Aorta (tissue), 5 donors: ENCODE data around the gene AREL1. TPM values are rescaled to one million over a fixed set of nuclear protein-coding genes. Genes with fewer than 3 reads are reported as not detected.

ENCODE experiments used
- ATAC-seq: fragments of 200-7000 bp; cut with Tn5 transposase; one replicate; pipeline ENCODE4 v1.9.1; 2022; ENCODE audit warnings: moderate library complexity; ENCODE audit not compliant: low FRiP score
- DNase-seq, 2 donors: peaks; one replicate each; pipeline ENCODE4 v3.0.0-alpha.2; 2020
- H3K27ac ChIP-seq, 2 donors: one replicate each; pipeline ENCODE4 v1.5.1; 2013; ENCODE audit warnings: low read length in 2 of 2, mild to moderate bottlenecking in 2 of 2, moderate library complexity in 2 of 2, control low read depth in 1 of 2, inconsistent platforms in 1 of 2, low read depth in 1 of 2
- H3K27me3 ChIP-seq, 2 donors: one replicate each; pipeline ENCODE4 v1.6.1; 2013; ENCODE audit warnings: control low read depth in 1 of 2, low read length in 1 of 2, mild to moderate bottlenecking in 1 of 2, moderate library complexity in 1 of 2; ENCODE audit not compliant: insufficient read depth in 2 of 2, control insufficient read depth in 1 of 2
- H3K36me3 ChIP-seq, 2 donors: one replicate each; pipeline ENCODE4 v1.6.1; 2013; ENCODE audit warnings: control low read depth in 1 of 2, low read length in 1 of 2, mild to moderate bottlenecking in 1 of 2; ENCODE audit not compliant: insufficient read depth in 2 of 2, control insufficient read depth in 1 of 2
- H3K4me1 ChIP-seq, 2 donors: one replicate each; pipeline ENCODE4 v1.6.1; 2013; ENCODE audit warnings: low read length in 2 of 2, control low read depth in 1 of 2, mild to moderate bottlenecking in 1 of 2, moderate library complexity in 1 of 2; ENCODE audit not compliant: insufficient read depth in 2 of 2, control insufficient read depth in 1 of 2
- H3K4me3 ChIP-seq, 2 donors: one replicate each; pipeline ENCODE4 v1.5.1; 2013; ENCODE audit warnings: low read length in 2 of 2, control low read depth in 1 of 2, mild to moderate bottlenecking in 1 of 2
- H3K9me3 ChIP-seq: one replicate; pipeline ENCODE4 v1.6.1; 2013; ENCODE audit warnings: mild to moderate bottlenecking, low read length; ENCODE audit not compliant: control insufficient read depth
- WGBS, 2 donors: extraction: QIAGEN DNeasy Blood & Tissue Kit; methylation state at CpG; one replicate each; pipeline ENCODE4 v1.1.7; 2013; 5-methylcytosine and 5-hydroxymethylcytosine counted together
- intact Hi-C, 2 donors: fragments of 100-400 bp; cut with DNase I; formaldehyde crosslinking; loops; one replicate each; pipeline versions ENCODE4 v1.14.2 to v1.15.0; 2022
- polyA plus RNA-seq, 2 donors: library from polyadenylated mRNA; stranded (reverse); fragments of 200-250 nt; gene quantifications; one replicate each; pipeline ENCODE4 v1.2.3, GENCODE V29; 2013
- total RNA-seq, 2 donors: library from RNA; stranded (reverse); fragmentation: NEBNext Ultra II Directional; extraction: Animal tissue kit (Norgen Biotek cat#: 25700); gene quantifications; one replicate each; pipeline ENCODE4 v1.2.1, GENCODE V29; 2021
- donor health status: healthy with polysubstance abuse.
- donor health status: Bipolar disorder and iron deficiency.
- donor health status: DM: no; HTN: no; CAD: no.
- donor health status: DM: no; HTN: no; CAD: no.
- donor health status: DM: yes; HTN: yes; CAD: no.

AREL1 gene
- total and polyA plus RNA-seq, 4 donors: 3.9 to 35.7 (median 21.9) TPM

DNA sequence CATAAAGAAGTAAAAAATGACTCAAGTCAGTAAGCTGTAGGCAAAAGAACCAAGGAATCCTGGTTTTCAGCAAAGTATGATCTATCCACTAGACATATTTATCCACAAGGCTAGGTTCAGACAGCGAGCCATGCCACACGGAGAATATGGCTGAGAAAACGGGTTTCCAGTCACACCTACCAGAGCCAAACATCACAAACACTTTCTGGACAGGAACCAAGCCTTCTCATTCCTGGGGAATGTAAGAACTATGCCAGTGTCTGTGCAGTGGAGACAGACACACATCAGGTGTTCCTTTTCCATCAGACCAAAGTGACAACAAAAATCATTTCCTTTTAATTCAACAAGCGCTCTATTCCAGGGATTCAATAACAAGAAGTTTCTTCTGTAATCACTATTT is 41.1 kb downstream of the AREL1 start:
- no peaks in the 10 kb centered on the region for H3K27me3 ChIP-seq
- peak overlapping the region; percentile 28 to 69 for H3K27ac ChIP-seq
- no peak overlapping the region for H3K4me3 ChIP-seq
- H3K4me1 ChIP-seq: no peaks in the 10 kb centered on the region
- peaks cover 8 to 10% of the 10 kb centered on the region in 2 donors for H3K36me3 ChIP-seq
- intact Hi-C loops: loop anchor here in 1 of 2 donors (5.0 kb wide), 2 partner anchors 41 to 59 kb away; partner anchors contain the start of genes AREL1, FCF1 and LTBP2
- DNase-seq: peak in 1 of 2 donors; percentile 68
- H3K9me3 ChIP-seq: no peaks in the 10 kb centered on the region
- 4 to 8% methylated on average over 4 of the region's 4 CpGs for WGBS, 2 donors
- peak; percentile 66 for ATAC-seq

DNA sequence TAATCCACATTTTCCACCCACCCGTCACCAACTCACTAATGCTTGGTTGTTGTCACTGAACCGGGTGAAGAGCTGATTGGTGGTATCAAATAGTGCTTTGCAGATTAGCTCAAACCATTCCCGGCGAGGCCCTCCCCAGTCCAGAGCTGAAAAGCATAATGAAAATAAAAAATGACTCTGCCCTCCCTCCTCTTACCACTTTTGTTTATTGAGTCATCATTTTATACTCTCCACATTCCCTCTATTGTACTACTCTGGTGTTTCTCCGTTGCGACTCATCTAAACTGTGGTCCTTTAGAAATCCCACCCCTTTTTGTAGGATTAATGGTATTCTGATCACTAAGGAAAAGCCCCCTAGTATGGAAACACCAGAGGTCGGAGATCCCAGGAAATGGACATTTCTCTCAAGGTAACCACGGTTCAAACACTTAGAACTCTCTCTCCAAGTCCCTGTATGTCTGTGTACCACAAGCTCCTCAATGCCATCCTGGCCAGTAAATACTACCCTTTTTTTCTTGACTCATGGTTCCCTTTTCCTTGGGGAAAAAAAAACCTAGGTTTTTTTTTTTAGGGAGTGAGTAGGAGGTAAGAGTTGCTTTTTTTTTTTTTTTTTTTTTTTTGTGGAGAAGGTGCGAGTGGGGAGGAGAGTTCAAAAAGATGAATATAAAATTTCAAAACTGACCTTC is 42.0 kb downstream of the AREL1 start:
- no peaks in the 10 kb centered on the region for H3K9me3 ChIP-seq
- 13 to 29% methylated on average over 9 of the region's 9 CpGs for WGBS, 2 donors
- H3K4me1 ChIP-seq: no peaks in the 10 kb centered on the region
- DNase-seq (no peak), ATAC-seq (no peak)
- intact Hi-C loops: loop anchor here in 1 of 2 donors (5.0 kb wide), 2 partner anchors 41 to 59 kb away; partner anchors contain the start of genes AREL1, FCF1 and LTBP2
- peak overlapping the region; percentile 69 to 71 for H3K27ac ChIP-seq
- H3K36me3 ChIP-seq: peaks cover 6 to 10% of the 10 kb centered on the region in 2 donors
- no peaks in the 10 kb centered on the region for H3K27me3 ChIP-seq
- no peak overlapping the region for H3K4me3 ChIP-seq

DNA sequence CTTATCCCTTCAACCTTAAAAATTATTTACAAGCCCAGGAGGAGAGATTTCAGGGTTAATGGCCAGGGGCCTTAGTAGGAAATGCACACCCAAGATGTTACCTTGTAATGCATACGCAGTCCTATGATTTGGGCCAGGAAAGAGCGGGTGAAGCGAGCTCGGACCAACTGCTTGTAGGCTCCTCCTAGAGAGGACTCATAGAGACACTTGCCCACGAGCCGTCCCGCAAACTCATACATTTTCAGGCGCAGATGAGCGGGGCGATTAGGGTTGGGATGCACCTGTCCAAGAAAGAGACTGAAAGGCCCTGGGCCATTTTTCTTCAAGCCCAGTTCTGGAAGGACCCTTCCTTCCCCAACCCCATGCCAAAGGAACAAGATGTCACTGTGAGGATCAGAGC is 43.0 kb downstream of the AREL1 start:
- Histone ChIP-seq H3K4me3 (no peak overlapping the region), H3K27me3 (no peaks in the 10 kb centered on the region), H3K36me3 (peaks cover 4 to 10% of the 10 kb centered on the region in 2 donors), H3K4me1 (no peaks in the 10 kb centered on the region), H3K27ac (peak overlapping the region; percentile 17 to 69), H3K9me3 (no peaks in the 10 kb centered on the region)
- ATAC-seq (no peak), DNase-seq (peak in 1 of 2 donors; percentile 57)
- WGBS, 2 donors: 98% methylated on average over 10 of the region's 10 CpGs
- intact Hi-C loops: loop anchor here in 1 of 2 donors (5.0 kb wide), 2 partner anchors 42 to 58 kb away; partner anchors contain the start of genes AREL1, FCF1 and LTBP2

DNA sequence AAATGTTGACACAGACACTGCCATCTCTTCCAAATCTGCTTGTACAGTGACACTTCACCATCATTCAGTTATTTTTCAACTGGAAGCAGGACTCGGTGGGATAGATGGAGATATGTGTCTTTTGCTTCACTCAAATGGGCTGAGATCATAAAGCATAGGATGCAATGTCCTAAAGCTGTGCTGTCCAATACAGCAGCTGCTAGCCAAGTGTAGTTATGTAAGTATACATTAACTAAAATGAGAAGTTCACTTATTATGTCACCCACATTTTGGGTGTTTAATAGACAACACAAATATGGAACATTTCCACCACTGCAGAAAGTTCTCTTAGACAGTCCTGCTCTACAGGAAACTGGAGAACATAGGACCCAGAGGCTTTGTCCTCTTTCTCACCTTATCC is 43.6 kb downstream of the AREL1 start:
- Histone ChIP-seq H3K27ac (no peak overlapping the region), H3K4me1 (no peaks in the 10 kb centered on the region), H3K4me3 (no peak overlapping the region), H3K9me3 (no peaks in the 10 kb centered on the region), H3K27me3 (no peaks in the 10 kb centered on the region), H3K36me3 (peaks cover 4 to 10% of the 10 kb centered on the region in 2 donors)
- intact Hi-C loops: no loop called here
- 61 to 64% methylated on average over 1 of the region's 1 CpG for WGBS, 2 donors
- ATAC-seq (no peak), DNase-seq (no peak)

DNA sequence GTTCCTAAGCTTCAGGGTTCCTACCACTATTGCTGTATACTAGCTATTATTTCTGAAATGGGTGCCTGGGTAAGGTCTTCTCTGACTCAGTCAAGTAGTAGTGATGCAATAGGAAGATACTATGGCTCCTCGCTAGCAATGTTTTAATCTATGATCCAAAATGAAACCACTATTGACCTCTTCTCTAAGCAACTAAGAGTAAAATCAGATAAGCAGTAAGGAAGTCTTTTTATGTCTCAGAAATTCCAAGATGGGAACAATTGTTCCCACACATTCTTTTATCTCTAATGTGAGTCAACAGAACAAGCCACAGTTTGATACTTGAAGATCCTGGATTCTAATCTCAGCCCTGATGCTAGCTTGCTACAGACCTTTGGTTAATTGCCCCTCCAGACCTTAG is 45.1 kb downstream of the AREL1 start:
- intact Hi-C loops: no loop called here
- no peaks in the 10 kb centered on the region for H3K27me3 ChIP-seq
- H3K36me3 ChIP-seq: peaks cover 5 to 10% of the 10 kb centered on the region in 2 donors
- H3K9me3 ChIP-seq: no peaks in the 10 kb centered on the region
- ATAC-seq (no peak), DNase-seq (no peak)
- H3K27ac ChIP-seq: peak overlapping the region in 1 of 2 donors; percentile 12
- H3K4me1 ChIP-seq: peaks cover 3 to 9% of the 10 kb centered on the region in 2 donors
- H3K4me3 ChIP-seq: no peak overlapping the region
- 91 to 96% methylated on average over 1 of the region's 1 CpG for WGBS, 2 donors

DNA sequence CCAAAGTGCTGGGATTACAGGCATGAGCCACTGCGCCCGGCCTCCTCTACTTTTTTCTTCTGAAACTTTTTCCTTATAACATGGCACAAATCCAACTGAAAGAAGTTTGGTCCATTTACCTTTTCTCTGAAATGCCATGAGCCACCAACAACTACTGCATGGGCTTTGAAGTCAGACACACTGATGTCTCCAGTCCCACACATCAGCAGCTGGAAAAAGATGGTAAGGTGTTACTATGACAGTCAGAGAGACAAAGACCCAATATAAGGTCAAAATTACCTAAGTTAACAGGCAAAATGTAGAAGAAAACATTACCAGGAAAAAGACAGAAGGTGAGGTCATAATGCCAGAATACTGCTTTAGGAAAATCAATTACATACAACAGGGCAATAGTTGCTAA is 48.2 kb downstream of the AREL1 start:
- Histone ChIP-seq H3K4me3 (no peak overlapping the region), H3K27ac (no peak overlapping the region), H3K4me1 (peaks cover 5 to 26% of the 10 kb centered on the region in 2 donors), H3K27me3 (no peaks in the 10 kb centered on the region), H3K36me3 (peaks cover 3 to 10% of the 10 kb centered on the region in 2 donors), H3K9me3 (no peaks in the 10 kb centered on the region)
- ATAC-seq (no peak), DNase-seq (no peak)
- intact Hi-C loops: no loop called here
- WGBS, 2 donors: 89 to 91% methylated on average over 2 of the region's 2 CpGs

DNA sequence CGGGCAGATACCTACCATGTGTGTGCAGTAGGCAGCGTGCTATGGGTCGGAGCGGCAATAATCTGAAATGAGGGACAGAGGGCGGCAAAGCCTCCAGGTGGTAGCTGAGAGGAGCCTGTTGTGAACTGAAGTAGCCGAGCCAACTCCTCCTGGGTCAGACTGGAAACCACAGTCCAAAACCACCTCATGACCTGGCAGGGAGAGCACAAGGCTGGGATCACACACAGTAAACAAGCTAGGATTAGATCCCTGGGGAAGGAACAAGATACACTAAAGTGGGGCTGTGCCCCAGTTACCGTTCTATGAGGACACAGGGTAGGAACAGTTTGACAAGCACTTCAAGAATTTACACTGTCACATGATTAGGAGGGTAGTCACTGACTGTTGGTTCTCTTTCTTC is 49.0 kb downstream of the AREL1 start:
- Histone ChIP-seq H3K4me3 (no peak overlapping the region), H3K27me3 (no peaks in the 10 kb centered on the region), H3K27ac (peak overlapping the region; percentile 49 to 96), H3K4me1 (peaks cover 5 to 26% of the 10 kb centered on the region in 2 donors), H3K36me3 (peaks cover 3 to 4% of the 10 kb centered on the region in 2 donors), H3K9me3 (no peaks in the 10 kb centered on the region)
- peak in 1 of 2 donors; percentile 39 for DNase-seq
- WGBS, 2 donors: 60 to 62% methylated on average over 7 of the region's 7 CpGs
- ATAC-seq: peak; percentile 45
- intact Hi-C loops: no loop called here

DNA sequence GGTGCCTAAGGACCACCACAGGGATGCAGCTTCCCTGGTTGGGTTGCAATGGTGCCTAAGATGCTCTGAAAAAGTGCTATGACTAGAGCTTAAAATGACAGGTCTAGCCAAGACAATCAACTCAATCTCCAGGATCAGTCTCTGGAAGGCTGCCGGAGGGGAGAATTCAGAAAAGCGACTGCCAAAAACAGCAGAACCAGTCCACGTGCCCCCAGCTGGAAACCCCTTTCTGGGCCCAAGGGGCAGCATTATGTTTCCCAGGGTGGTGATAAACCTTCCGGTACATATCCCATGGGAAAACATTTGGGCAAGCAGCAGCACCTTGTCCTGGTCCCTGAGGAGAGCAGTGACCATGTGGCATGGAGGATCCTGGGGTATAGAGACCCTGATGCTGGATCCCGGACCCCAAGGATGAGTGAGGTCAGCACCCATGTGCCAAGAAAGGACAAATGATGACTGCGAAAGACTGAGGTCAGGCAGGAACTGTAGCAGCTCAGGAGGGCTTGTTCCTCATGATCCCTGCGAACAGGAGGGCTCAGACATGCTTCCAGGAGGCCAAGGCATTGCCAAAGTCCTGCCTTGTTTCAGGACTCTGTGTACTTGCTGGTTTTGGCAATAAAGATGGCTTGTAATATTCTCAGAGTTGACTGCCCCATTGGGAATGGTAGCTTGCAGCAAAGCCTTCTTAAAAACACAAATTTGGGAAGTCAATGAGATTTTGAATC is 51.0 kb downstream of the AREL1 start:
- Histone ChIP-seq H3K4me1 (peaks cover 5 to 26% of the 10 kb centered on the region in 2 donors), H3K4me3 (no peak overlapping the region), H3K36me3 (peaks cover 0 to 3% of the 10 kb centered on the region in 2 donors), H3K27ac (peak overlapping the region; percentile 89 to 97), H3K27me3 (no peaks in the 10 kb centered on the region), H3K9me3 (no peaks in the 10 kb centered on the region)
- 6 to 9% methylated on average over 7 of the region's 7 CpGs for WGBS, 2 donors
- peak; percentile 62 to 77 for DNase-seq
- peak; percentile 80 for ATAC-seq
- intact Hi-C loops: no loop called here
